Effector memory CD8-positive, alpha-beta T cell (primary cell): ENCODE measurements around the gene TXNDC2.
"Not testable (repeated sequence)": the region's sequence is repeated elsewhere in the genome, so short reads cannot be mapped to it uniquely, and the experiment has no call there.

Source experiments
- ATAC-seq: fragments of 150-1000 bp; cut with Tn5 transposase; replicated peaks from 2 replicates; pipeline ENCODE4 v1.10.0; 2021; ENCODE audit warnings: mild to moderate bottlenecking, moderate library complexity
- DNase-seq, 3 experiments: peaks; one replicate each; pipeline ENCODE4 v3.0.0; 2021
- H3K27ac Mint-ChIP-seq, 2 donors: one replicate each; pipeline ENCODE4 v1.8.0; 2022; ENCODE audit warnings: mild to moderate bottlenecking in 2 of 2, mixed read lengths in 2 of 2, moderate library complexity in 2 of 2
- H3K27me3 Mint-ChIP-seq, 2 donors: one replicate each; pipeline ENCODE4 v1.8.0; 2022; ENCODE audit warnings: mixed read lengths in 2 of 2
- H3K36me3 Mint-ChIP-seq: one replicate; pipeline ENCODE4 v1.8.0; 2022; ENCODE audit warnings: mild to moderate bottlenecking, moderate library complexity, mixed read lengths; ENCODE audit not compliant: insufficient read depth
- H3K4me1 Mint-ChIP-seq, 2 donors: one replicate each; pipeline ENCODE4 v1.8.0; 2022; ENCODE audit warnings: low read depth in 2 of 2, mixed read lengths in 2 of 2
- H3K4me3 Mint-ChIP-seq, 2 donors: one replicate each; pipeline ENCODE4 v1.8.0; 2022; ENCODE audit warnings: mild to moderate bottlenecking in 2 of 2, mixed read lengths in 2 of 2, moderate library complexity in 2 of 2
- H3K9me3 Mint-ChIP-seq, 2 donors: one replicate each; pipeline ENCODE4 v1.8.0; 2022; ENCODE audit warnings: mixed read lengths in 2 of 2

Gene TXNDC2

GRCh38 chr18:9901377-9901776, 15.6 kb downstream of the TXNDC2 start:
- peaks cover 27 to 42% of the 10 kb centered on the region in 2 donors for H3K27me3 Mint-ChIP-seq
- no peak for ATAC-seq

GRCh38 chr18:9902264-9902663, 16.5 kb downstream of the TXNDC2 start:
- not testable (repeated sequence) for H3K27ac Mint-ChIP-seq, DNase-seq, H3K4me1 Mint-ChIP-seq, H3K9me3 Mint-ChIP-seq, H3K36me3 Mint-ChIP-seq, ATAC-seq, H3K4me3 Mint-ChIP-seq
- peaks cover 29 to 51% of the 10 kb centered on the region in 2 donors for H3K27me3 Mint-ChIP-seq

More at GRCh38 chr18:9901377-9901776, 15.6 kb downstream of the TXNDC2 start:
- Mint-ChIP-seq H3K9me3 (no peaks in the 10 kb centered on the region), H3K4me3 (no peak overlapping the region), H3K4me1 (no peaks in the 10 kb centered on the region), H3K36me3 (no peaks in the 10 kb centered on the region), H3K27ac (no peak overlapping the region)
- DNase-seq, result no peak

GRCh38 chr18:9902832-9903231, 17.1 kb downstream of the TXNDC2 start:
- no peaks in the 10 kb centered on the region for H3K4me1 Mint-ChIP-seq
- H3K27ac Mint-ChIP-seq, result no peak overlapping the region
- DNase-seq, result no peak
- H3K9me3 Mint-ChIP-seq, result no peaks in the 10 kb centered on the region
- H3K4me3 Mint-ChIP-seq, result no peak overlapping the region
- no peak for ATAC-seq
- H3K27me3 Mint-ChIP-seq, result peaks cover 29 to 57% of the 10 kb centered on the region in 2 donors
- H3K36me3 Mint-ChIP-seq, result no peaks in the 10 kb centered on the region

GRCh38 chr18:9905401-9905922, 19.7 kb downstream of the TXNDC2 start:
- no peak overlapping the region for H3K4me3 Mint-ChIP-seq
- no peak for DNase-seq
- no peaks in the 10 kb centered on the region for H3K9me3 Mint-ChIP-seq
- H3K36me3 Mint-ChIP-seq, result no peaks in the 10 kb centered on the region
- peaks cover 42 to 73% of the 10 kb centered on the region in 2 donors for H3K27me3 Mint-ChIP-seq
- no peaks in the 10 kb centered on the region for H3K4me1 Mint-ChIP-seq
- ATAC-seq, result no peak
- H3K27ac Mint-ChIP-seq, result no peak overlapping the region

- ATAC-seq, result no peak
- H3K27ac Mint-ChIP-seq, result no peak overlapping the region
- no peak for DNase-seq
- H3K9me3 Mint-ChIP-seq, result no peaks in the 10 kb centered on the region
- H3K36me3 Mint-ChIP-seq, result no peaks in the 10 kb centered on the region
- H3K27me3 Mint-ChIP-seq, result peaks cover 42 to 71% of the 10 kb centered on the region in 2 donors
- H3K4me1 Mint-ChIP-seq, result no peaks in the 10 kb centered on the region
- H3K4me3 Mint-ChIP-seq, result no peak overlapping the region
These were observed 20.7 kb downstream of the TXNDC2 start for GRCh38 chr18:9906481-9906880.

GRCh38 chr18:9907867-9908266, 22.1 kb downstream of the TXNDC2 start:
- Mint-ChIP-seq H3K4me1 (peaks cover 0 to under 1% of the 10 kb centered on the region in 2 donors), H3K9me3 (no peaks in the 10 kb centered on the region), H3K27me3 (peaks cover 38 to 64% of the 10 kb centered on the region in 2 donors), H3K4me3 (no peak overlapping the region), H3K36me3 (no peaks in the 10 kb centered on the region), H3K27ac (no peak overlapping the region)
- ATAC-seq, result no peak
- DNase-seq, result no peak

- peaks cover 32 to 48% of the 10 kb centered on the region in 2 donors for H3K27me3 Mint-ChIP-seq
- ATAC-seq (no peak), DNase-seq (no peak)
- no peak overlapping the region for H3K4me3 Mint-ChIP-seq
- H3K36me3 Mint-ChIP-seq, result peaks cover 13% of the 10 kb centered on the region
- no peak overlapping the region for H3K27ac Mint-ChIP-seq
- no peaks in the 10 kb centered on the region for H3K9me3 Mint-ChIP-seq
- H3K4me1 Mint-ChIP-seq, result peaks cover 1 to 7% of the 10 kb centered on the region in 2 donors
These were observed 24.3 kb downstream of the TXNDC2 start for GRCh38 chr18:9910071-9910470.

- Mint-ChIP-seq H3K36me3 (peaks cover 16% of the 10 kb centered on the region), H3K4me1 (peaks cover 7 to 11% of the 10 kb centered on the region in 2 donors), H3K27me3 (peaks cover 29 to 42% of the 10 kb centered on the region in 2 donors), H3K27ac (no peak overlapping the region), H3K9me3 (no peaks in the 10 kb centered on the region), H3K4me3 (no peak overlapping the region)
- DNase-seq, result no peak
- no peak for ATAC-seq
These were observed 24.9 kb downstream of the TXNDC2 start for GRCh38 chr18:9910661-9911060.

- H3K9me3 Mint-ChIP-seq, result no peaks in the 10 kb centered on the region
- DNase-seq, result no peak
- H3K4me3 Mint-ChIP-seq, result no peak overlapping the region
- peaks cover 13 to 17% of the 10 kb centered on the region in 2 donors for H3K4me1 Mint-ChIP-seq
- H3K36me3 Mint-ChIP-seq, result peaks cover 16% of the 10 kb centered on the region
- no peak overlapping the region for H3K27ac Mint-ChIP-seq
- peaks cover 24 to 37% of the 10 kb centered on the region in 2 donors for H3K27me3 Mint-ChIP-seq
- ATAC-seq, result no peak
These were observed 25.5 kb downstream of the TXNDC2 start for GRCh38 chr18:9911226-9911625.

- H3K36me3 Mint-ChIP-seq, result peaks cover 16% of the 10 kb centered on the region
- H3K4me3 Mint-ChIP-seq, result peak overlapping the region in 1 of 2 donors; percentile 61
- ATAC-seq, DNase-seq, H3K27ac Mint-ChIP-seq, H3K9me3 Mint-ChIP-seq: not testable (repeated sequence)
- H3K27me3 Mint-ChIP-seq, result peaks cover 14 to 26% of the 10 kb centered on the region in 2 donors
- H3K4me1 Mint-ChIP-seq, result peaks cover 17 to 20% of the 10 kb centered on the region in 2 donors
These were observed 26.5 kb downstream of the TXNDC2 start for GRCh38 chr18:9912285-9912684.

GRCh38 chr18:9913151-9913525, 27.4 kb downstream of the TXNDC2 start:
- ATAC-seq (no peak), DNase-seq (no peak)
- Mint-ChIP-seq H3K9me3 (no peaks in the 10 kb centered on the region), H3K36me3 (peaks cover 16% of the 10 kb centered on the region), H3K4me1 (peaks cover 17 to 20% of the 10 kb centered on the region in 2 donors), H3K27ac (peak overlapping the region; percentile 42 to 86), H3K27me3 (peaks cover 14 to 18% of the 10 kb centered on the region in 2 donors), H3K4me3 (peak overlapping the region; percentile 81 to 82)

GRCh38 chr18:9913526-9914333, 28.0 kb downstream of the TXNDC2 start, which contains the start of gene VAPA:
TSS of gene VAPA (plus strand) at chr18:9914016. CDS start at chr18:9914257, 241 bp downstream.
- Mint-ChIP-seq H3K27ac (peak within 1 kb of the TSS; percentile 86), H3K9me3 (no peaks in the 10 kb centered on the region), H3K4me1 (peaks cover 17 to 20% of the 10 kb centered on the region in 2 donors), H3K27me3 (peaks cover 12 to 14% of the 10 kb centered on the region in 2 donors), H3K4me3 (peak within 1 kb of the TSS; percentile 84 to 87), H3K36me3 (peaks cover 16% of the 10 kb centered on the region)
- DNase-seq, result peak; percentile 90 to 94 (median 91)
- peak; percentile 79 for ATAC-seq

GRCh38 chr18:9914334-9914583, 28.5 kb downstream of the TXNDC2 start:
- Mint-ChIP-seq H3K36me3 (peaks cover 16% of the 10 kb centered on the region), H3K4me3 (peak overlapping the region; percentile 81 to 82), H3K9me3 (no peaks in the 10 kb centered on the region), H3K4me1 (peaks cover 17 to 20% of the 10 kb centered on the region in 2 donors), H3K27me3 (peaks cover 6 to 9% of the 10 kb centered on the region in 2 donors), H3K27ac (peak overlapping the region; percentile 42 to 86)
- no peak for DNase-seq
- ATAC-seq, result no peak
